ENCODE measurements around the gene P2RX3.

GRCh38 chr11:57316017-57316416 is 22.1 kb upstream of the P2RX3 start:
- no peak for TF ChIP-seq CTCF (IDR thresholded peaks at IDR 0.05)
- TF ChIP-seq POLR2AphosphoS5 (IDR thresholded peaks at IDR 0.05) = no peak
- TF ChIP-seq POLR2A (IDR thresholded peaks at IDR 0.05; ENCODE audit: low read depth) = no peak
- no peak for TF ChIP-seq EP300 (IDR thresholded peaks at IDR 0.05)

All from esophagus muscularis mucosa (tissue), 4 donors.